T-helper 9 cell (primary cell): ENCODE data around the gene STUB1.
"Not testable (repeated sequence)": the region's sequence is repeated elsewhere in the genome, so short reads cannot be mapped to it uniquely, and the experiment has no call there.

Experiments used
- DNase-seq: peaks from one replicate; pipeline ENCODE4 v3.0.0-alpha.2; 2020

Gene STUB1

GRCh38 chr16:680967-681745 is 946 bp downstream of the STUB1 start:
- DNase-seq: no peak

DNA sequence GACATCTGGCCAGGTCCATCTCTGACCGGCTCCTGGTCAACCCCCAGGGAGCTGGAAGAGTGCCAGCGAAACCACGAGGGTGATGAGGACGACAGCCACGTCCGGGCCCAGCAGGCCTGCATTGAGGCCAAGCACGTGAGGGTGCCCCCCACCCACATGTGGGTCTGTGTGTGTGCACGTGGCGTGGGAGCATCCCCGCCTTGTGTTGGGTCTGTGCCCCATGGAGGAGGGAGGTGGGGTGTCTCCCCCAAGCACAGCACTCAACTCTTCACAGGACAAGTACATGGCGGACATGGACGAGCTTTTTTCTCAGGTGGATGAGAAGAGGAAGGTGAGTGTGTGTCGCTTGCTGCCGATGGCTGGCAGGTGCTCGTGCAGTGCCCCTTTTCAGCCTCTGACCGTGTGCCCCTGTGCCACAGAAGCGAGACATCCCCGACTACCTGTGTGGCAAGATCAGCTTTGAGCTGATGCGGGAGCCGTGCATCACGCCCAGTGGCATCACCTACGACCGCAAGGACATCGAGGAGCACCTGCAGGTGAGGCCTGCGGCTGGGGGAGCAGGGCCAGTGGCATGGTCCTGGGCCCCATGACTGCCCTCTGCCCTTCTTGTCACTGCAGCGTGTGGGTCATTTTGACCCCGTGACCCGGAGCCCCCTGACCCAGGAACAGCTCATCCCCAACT is 1.7 kb downstream of the STUB1 start:
- DNase-seq: no peak

- no peak for DNase-seq
Measured at GRCh38 chr16:682493-683395, 2.5 kb downstream of the STUB1 start.

DNA sequence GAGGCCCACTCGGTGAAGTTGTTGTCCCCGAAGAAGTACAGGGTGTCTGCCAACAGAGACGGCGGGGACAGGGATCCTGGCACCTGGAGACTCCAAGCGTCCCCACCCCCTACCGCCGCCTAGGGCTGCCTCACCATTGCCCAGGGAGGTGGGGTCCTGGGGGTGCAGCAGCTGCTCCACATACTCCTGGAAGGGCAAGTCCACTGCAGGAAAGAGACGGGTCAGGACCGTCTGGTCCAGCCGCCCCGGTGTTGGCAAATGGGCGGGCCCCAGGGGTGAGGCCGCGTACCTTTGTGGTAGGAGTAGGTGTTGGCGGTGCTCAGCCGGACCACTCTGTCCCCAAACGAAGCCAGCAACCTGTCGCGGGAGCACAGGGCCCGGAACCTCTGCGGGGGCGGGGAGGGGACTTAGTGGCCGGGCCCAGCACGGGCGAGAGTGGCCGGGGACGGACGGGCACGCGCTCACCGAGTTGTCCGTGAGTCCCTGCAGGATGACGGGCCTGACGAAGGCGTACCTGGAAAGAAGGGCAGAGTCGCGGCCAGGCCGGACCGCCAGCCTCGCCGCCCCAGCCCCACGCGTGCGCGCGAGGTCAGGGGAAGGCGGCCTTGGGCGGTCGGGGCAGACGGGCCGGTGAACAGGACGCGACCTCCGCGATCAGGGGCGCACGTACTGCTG is 3.3 kb downstream of the STUB1 start:
- no peak for DNase-seq

DNA sequence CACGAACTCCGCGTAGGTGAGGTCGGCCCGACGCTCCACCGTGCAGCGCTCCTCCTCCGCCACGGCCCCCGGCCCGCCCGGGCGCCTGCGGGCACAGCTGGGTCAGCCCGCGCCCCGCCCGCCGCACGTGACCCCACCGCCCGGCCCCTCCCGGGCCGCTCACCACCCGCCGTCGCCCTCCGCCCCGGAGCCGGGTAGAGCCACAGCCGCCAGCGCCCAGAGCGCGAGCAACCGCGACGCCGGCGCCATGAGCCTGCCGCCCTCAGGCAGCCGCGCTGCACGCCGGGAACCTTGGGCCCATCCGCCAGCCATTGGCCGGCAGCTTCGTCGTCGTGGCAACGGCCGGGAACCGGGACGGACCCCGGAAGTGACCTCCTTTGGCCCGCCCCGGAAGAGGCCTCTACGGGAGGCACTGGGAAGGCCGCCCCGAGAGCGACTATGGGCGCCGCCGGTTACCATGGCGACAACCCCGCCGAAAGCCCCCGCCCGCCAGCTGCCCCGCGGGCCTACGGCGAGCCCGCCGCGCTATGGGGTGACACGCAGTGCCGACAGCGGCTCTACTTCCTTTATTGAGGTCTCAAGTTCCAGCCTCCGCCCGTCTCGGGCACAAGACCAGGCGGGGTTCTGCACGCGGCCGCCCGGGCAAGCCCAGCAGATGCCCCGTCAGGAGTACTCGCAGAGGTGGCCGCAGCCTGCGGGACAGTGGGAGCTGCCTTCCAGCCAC is 4.0 kb downstream of the STUB1 start, which contains the start of gene JMJD8:
Gene JMJD8, minus strand, starts transcription at position 264 of the 724 bp plus-strand sequence. Its CDS starts 15 bp downstream, at position 249.
- DNase-seq: peak; percentile 94

DNA sequence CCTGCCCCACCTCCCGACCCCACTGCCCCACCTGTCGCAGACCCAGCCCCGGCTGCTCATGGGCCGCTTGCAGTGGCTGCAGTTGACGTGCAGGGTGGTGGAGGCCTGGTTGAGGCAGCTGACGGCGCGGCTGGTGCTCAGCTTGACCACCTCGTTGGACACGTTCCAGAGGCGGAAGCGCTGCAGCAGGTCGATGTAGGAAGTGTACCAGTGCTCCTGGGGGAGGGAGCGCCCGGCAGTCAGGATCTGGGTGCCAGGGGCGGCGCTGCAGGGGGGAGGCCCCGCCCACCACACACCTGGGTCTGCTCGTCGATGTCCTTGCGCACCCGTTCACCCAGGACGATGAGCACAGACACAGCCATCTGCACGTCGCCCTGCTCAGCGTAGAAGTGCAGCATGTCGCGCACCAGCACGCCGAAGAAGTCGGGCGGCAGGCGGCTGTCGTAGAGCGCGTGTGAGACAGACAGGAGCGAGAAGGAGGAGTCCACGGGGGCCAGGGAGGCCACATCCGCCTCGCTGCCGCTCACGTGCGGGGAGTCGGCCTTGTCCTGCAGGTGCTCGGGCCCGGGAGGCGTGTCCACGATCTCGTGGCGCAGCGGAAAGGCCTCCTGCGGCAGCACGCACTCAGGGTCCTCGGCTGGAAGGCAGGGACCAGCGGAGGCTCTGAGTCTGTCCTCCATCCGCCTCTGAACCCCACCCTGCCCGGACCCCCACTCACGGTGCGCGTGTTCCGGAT is 4.9 kb downstream of the STUB1 start:
- no peak for DNase-seq

DNA sequence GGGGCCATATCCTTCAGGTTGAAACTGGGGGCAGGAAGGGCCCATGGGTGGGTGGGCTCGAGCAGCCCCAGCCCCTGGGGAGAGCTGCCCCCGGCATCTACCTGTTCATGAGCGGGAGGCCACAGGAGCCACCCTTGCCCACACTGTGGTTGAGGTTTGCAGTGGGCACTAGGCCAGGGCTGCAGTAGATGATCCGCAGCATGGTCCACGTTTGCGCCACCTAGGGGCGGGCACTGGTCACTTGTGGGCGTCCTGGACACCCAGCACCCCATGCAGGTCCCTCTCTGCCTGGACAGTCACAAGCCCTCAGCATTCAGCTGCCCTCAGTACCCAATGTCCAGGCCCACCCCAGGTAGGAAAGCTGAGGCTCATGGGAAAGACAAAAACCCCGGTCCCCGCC is 5.8 kb downstream of the STUB1 start:
- no peak for DNase-seq

DNA sequence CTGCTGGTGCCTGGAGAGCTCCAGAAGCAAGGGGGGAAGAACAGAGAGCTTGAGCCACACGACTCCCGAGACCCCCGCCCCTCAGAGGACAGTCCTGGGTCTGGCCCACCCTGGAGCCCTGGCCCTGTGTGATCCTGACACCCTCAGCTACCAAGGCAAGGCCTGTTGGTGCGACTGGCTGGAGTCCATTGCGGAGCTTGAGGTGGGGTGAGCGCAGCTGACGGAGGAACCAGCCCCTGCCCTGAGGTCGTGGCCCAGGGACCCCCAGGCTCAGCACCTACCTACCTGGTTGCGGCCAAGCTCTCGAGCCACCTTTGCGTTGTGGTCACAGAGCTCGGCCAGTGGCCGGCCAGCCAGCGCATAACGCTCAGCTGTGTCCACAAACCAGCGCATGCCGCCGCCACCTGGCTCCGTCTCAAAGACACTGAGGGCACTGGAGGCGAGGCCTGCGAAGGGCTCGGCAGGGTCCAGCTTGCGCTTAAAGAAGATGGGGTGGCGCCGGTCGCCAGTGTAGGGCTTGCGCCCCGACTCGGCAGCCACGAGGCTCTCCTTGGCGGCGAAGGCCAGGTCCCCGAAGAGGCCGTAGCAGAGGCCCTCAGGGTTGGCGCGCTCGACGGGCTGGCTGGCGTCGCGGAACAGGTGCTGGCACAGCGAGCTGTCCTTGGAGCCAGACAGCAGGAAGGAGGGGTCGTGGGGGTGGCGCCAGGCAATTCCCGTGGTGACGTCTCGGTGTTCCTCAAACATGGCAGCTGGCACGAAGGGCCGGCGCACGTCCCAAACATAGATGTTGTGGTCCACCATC is 6.5 kb downstream of the STUB1 start:
- DNase-seq: no peak

DNA sequence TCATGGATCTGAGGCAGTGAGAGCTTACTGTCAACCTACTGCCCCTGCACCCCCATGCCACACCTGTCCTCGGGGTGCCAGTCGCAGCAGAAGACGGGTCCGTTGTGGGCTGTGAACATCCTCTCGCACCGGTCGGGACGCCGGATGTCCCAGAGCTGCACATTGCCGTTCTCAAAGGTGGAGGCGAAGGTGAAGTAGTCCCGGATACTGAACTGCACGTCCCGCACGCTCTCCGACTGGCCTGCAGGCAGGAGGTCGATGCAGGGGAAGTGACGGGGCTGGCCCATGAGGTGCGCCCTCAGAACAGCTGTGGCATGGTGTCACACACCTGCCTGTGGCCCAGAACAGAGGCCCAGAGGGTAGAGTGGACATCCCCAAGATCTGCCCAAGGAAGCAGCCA is 7.3 kb downstream of the STUB1 start:
- no peak for DNase-seq

DNA sequence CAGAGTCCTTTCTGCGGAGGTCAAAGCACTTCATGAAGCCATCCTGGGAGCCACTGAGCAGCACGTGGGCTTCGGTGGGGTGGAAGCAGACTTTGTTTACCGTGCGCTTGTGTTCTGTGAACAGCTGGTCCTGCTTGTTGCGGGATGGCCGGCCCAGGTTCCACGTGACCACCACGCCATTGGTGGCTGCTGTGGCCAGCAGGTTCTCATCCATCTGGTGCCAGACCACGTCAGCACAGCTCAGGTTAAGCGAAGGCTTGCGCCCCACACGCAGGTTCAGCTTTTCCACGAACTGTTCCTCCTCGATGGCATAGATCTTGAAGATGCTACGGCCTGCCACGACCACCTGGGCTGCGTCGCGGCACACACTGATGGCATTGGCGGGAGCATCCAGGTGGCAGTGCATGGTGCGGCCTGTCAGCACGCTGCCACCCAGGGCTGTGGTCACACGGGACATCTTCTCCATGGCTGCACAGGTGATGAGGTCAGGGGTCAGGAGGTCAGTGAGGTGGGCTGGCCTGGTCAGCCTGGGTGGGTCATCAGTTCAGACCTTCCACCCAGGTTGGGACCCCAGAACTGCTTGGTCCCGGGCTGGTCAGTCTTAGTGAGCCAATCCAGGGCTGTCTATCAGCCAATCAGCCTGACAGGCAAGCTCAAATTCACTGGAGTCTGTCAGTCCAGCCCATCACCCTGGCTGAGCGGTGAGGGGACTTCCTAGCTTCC is 9.1 kb downstream of the STUB1 start:
- DNase-seq: no peak

DNA sequence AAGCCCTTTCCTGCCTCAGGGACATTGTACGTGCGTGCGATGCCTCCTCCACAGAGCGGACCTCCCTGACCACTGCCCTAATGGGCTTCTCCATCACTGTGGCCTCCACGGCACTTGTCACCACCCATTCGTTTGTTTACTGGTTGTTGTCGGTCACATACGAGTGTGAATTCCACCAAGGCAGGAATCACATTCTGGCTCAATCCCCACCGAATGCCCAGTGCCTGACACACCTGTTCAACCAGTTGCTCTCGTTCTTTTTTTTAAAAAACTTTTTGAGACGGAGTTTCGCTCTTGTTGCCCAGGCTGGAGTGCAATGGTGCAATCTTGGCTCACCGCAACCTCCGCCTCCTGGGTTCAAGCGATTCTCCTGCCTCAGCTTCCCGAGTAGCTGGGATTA is 11.0 kb downstream of the STUB1 start:
- not testable (repeated sequence) for DNase-seq

DNA sequence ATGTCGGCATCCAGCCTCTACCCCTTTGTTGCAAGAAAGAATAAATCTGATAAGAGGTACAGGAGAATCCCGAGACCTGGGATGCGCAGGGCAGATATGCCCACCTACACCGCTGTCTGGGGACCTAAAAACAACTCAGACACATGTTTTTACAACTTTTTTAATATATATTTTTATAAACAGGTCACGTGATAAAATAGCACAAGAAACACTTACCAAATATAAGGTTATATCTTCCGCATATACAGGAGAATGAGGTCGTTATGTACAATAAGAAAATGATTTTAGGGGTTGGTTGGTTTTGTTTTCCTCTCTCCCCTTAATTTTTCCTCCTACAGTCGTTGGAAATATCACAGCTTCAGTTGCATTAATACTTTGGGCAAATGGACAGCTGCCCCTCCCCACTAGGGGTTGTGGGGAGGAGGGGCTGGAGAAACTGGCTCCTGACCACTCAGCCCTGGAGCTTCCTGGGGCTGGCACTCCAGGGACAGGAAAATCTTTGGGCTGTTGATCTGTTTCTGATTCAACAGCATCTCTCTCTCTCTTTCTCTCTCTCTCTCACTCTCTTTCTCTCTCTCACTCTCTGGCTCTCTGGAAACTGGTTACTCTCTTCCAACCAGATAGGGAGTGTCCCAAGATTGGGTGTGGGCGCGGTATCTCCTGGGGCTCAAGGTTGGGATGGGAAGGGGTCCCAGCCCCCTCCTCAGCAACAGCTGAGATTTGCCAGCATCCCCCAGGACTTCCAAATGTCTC is 12.3 kb downstream of the STUB1 start:
- no peak for DNase-seq

DNA sequence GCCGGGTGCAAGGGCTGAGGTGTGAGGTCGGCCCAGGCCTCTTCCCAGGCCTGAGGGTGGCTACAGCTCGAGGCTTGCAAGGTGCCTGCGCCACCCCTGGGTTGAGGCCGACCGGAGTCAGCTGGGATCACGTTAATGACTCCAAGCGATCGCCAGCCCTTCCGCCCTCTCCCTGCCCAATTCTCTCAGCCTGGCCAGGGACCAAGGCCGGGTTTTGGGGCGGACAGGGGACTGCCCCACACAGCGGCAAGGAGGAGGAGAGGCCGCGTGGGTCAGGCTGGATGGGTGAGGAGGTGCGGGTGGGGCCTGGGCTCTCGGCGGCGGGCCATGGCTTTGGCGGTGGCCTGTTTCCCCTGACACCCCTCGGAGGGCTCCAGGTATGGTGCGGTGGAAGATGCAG is 13.2 kb downstream of the STUB1 start:
- DNase-seq: no peak

- no peak for DNase-seq
Measured at GRCh38 chr16:693766-694165, 13.6 kb downstream of the STUB1 start.

DNA sequence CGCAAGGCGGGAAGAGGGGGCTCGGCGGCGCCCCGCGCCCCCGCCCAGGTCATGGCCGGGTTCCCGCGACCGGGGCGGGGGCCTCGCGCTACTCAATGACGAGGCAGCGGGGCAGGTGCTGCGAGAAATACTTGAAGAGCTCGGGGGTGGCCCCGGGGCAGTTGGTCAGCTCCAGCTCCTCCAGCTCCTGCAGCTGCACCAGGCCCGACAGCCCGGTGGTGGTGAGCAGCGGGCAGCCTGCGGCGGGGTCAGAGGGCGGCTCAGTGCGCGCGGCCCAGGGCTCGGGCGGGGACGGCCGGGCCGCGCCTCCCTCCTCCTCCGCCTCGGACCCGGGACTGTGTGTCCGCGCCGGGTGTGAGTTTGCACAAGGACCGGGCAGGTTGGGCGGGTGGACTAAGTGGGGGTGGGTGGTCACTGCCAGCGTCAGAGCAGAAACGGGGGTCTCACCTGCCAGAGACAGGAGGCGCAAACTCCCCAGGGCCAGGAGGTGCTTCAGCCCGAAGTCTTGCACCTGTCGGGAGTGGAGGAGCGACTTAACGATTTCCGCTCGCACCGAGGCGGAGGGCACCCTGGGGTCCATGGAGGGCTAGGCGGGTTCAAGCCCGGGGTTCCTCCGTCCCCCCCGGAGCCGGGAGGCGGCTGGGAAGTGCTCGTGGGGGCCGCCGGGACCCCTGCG is 14.1 kb downstream of the STUB1 start:
- no peak for DNase-seq

DNA sequence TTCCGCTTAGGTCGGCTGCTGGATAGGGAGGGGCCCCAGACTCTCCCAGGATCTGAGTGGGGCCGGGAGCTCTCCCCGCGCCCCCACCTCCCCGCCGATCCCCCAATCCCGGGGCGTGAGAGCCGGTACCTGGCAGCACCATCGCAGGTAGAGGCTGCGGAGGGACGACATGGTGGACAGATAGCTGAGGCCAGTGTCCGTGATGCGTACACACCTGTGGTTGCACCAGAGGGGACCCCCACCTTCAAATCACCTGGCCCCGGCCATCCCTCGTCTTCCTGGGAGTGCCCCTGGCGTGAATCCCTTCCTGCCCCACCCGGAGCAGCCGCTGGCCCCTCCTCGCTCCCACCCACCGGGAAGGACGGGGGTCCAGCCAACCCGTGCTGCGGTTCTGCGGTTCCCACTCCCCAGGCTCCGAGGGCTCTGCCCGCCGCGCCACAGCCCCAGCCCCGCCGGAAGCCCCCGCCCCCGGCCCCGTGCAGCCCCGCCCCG is 14.7 kb downstream of the STUB1 start:
- no peak for DNase-seq

DNA sequence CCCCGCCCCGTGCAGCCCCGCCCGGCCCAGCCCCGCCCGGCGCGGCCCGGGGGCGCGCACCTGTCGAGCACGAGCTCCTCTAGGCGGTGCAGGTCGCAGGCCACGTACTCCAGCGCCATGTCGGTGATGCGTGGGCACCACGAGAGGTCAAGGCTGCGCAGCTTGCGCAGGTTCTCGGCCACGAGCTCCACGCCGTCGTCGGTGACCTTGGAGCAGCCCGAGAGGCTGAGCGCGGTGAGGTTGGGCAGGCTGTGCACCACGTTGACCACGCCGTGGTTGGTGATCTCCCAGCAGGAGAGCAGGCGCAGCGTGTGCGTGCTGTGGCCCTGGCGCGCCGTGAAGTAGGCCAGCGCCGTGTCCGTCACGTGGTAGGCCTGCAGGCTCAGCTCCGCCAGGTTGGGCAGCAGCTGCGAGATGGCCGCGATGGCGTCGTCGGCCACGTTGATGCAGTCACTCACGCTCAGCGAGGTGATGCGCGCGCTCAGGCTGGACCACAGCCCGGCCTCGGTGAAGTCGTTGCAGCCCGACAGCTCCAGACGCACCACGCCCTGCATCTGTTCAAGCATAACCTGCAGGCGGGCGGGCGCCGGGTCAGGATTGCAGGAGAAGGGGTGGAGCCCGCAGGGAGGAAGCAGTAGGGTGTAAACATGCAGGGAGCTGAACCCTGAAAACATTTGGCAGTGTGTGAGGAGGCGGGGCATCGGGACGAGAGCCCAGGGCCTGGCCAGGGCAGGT is 15.3 kb downstream of the STUB1 start:
- peak; percentile 61 for DNase-seq
